Karpas-422 (cell line): Measurements from ENCODE around the gene TMEM42. TPM values are rescaled to one million over a fixed set of nuclear protein-coding genes. Genes with fewer than 3 reads are reported as not detected.
"Not testable (repeated sequence)": the region's sequence is repeated elsewhere in the genome, so short reads cannot be mapped to it uniquely, and the experiment has no call there.

Experiments used
- DNase-seq: peaks from one replicate; pipeline ENCODE4 v3.0.0-alpha.2; 2015
- H2AFZ ChIP-seq: fragments of 200-600 bp; sonication (generic); 2 replicates; pipeline ENCODE4 v1.6.1; 2014; ENCODE audit warnings: antibody characterized with exemption, low read length, mixed read lengths
- H3K27ac ChIP-seq: fragments of 200-600 bp; sonication (generic); 2 replicates; pipeline ENCODE4 v1.5.1; 2014; ENCODE audit warnings: mild to moderate bottlenecking, low read length, moderate library complexity
- H3K27me3 ChIP-seq: fragments of 200-600 bp; sonication (generic); 2 replicates; pipeline ENCODE4 v1.6.1; 2014; ENCODE audit warnings: low read length, mixed read lengths
- H3K36me3 ChIP-seq: fragments of 200-600 bp; sonication (generic); 2 replicates; pipeline ENCODE4 v1.6.1; 2014; ENCODE audit warnings: low read length, mixed read lengths; ENCODE audit not compliant: insufficient read depth
- H3K4me1 ChIP-seq: fragments of 200-600 bp; sonication (generic); 2 replicates; pipeline ENCODE4 v1.6.1; 2014; ENCODE audit warnings: mild to moderate bottlenecking, low read length, mixed read lengths
- H3K4me2 ChIP-seq: fragments of 200-600 bp; sonication (generic); 2 replicates; pipeline ENCODE4 v1.6.1; 2014; ENCODE audit warnings: low read length, low read depth, mild to moderate bottlenecking; ENCODE audit not compliant: poor library complexity, severe bottlenecking
- H3K4me3 ChIP-seq: fragments of 200-600 bp; sonication (generic); 2 replicates; pipeline ENCODE4 v1.5.1; 2014; ENCODE audit warnings: mild to moderate bottlenecking, antibody characterized with exemption, low read length, mixed read lengths
- H3K79me2 ChIP-seq: fragments of 200-600 bp; sonication (generic); 2 replicates; pipeline ENCODE4 v1.6.1; 2014; ENCODE audit warnings: mild to moderate bottlenecking, low read length, mixed read lengths
- H3K9ac ChIP-seq: fragments of 200-600 bp; sonication (generic); 2 replicates; pipeline ENCODE4 v1.6.0; 2014; ENCODE audit warnings: low read length
- H3K9me2 ChIP-seq: fragments of 200-600 bp; sonication (generic), shearing (Covaris generic); replicated peaks from 2 replicates; pipeline ENCODE4 v1.6.0; 2014; ENCODE audit warnings: mild to moderate bottlenecking, low read length, moderate library complexity; ENCODE audit not compliant: insufficient read depth
- H3K9me3 ChIP-seq: fragments of 300-700, 200-600 bp; sonication (generic); 2 replicates; pipeline ENCODE4 v1.6.1; 2014; ENCODE audit warnings: low read length, mixed read lengths
- H4K20me1 ChIP-seq: fragments of 200-600 bp; sonication (generic); 2 replicates; pipeline ENCODE4 v1.6.1; 2014; ENCODE audit warnings: mild to moderate bottlenecking, antibody characterized with exemption, low read length, low read depth; ENCODE audit not compliant: insufficient read depth
- total RNA-seq: library from RNA; depleted of rRNA; stranded (reverse); fragments of >200 nt; shearing (Covaris generic); gene quantifications from 2 replicates; pipeline ENCODE4 v1.2.3, GENCODE V29; 2014; ENCODE audit warnings: low replicate concordance

TMEM42 gene
- total RNA-seq, 1 experiment from 2014 or later = 19.2 TPM

- no peak overlapping the region for H3K4me2 ChIP-seq
- H3K4me3 ChIP-seq = no peak overlapping the region
- peaks cover 74% of the 10 kb centered on the region for H3K36me3 ChIP-seq
- no peaks in the 10 kb centered on the region for H3K79me2 ChIP-seq
- no peak for DNase-seq
- no peaks in the 10 kb centered on the region for H3K27me3 ChIP-seq
- peaks cover 14% of the 10 kb centered on the region for H3K9me3 ChIP-seq
- no peaks in the 10 kb centered on the region for H3K4me1 ChIP-seq
- H3K9me2 ChIP-seq = no peaks in the 10 kb centered on the region
- H3K9ac ChIP-seq = no peak overlapping the region
- H2AFZ ChIP-seq = no peak overlapping the region
- no peaks in the 10 kb centered on the region for H4K20me1 ChIP-seq
- no peak overlapping the region for H3K27ac ChIP-seq
Measured at GRCh38 chr3:44832965-44833364, 28.7 kb upstream of the TMEM42 start.

- no peak overlapping the region for H3K4me2 ChIP-seq
- H3K9me3 ChIP-seq = peaks cover 14% of the 10 kb centered on the region
- no peaks in the 10 kb centered on the region for H4K20me1 ChIP-seq
- H3K4me1 ChIP-seq = no peaks in the 10 kb centered on the region
- no peaks in the 10 kb centered on the region for H3K27me3 ChIP-seq
- no peak overlapping the region for H3K9ac ChIP-seq
- H3K4me3 ChIP-seq = no peak overlapping the region
- H3K9me2 ChIP-seq = no peaks in the 10 kb centered on the region
- H2AFZ ChIP-seq = no peak overlapping the region
- peaks cover 73% of the 10 kb centered on the region for H3K36me3 ChIP-seq
- H3K27ac ChIP-seq = no peak overlapping the region
- no peaks in the 10 kb centered on the region for H3K79me2 ChIP-seq
- DNase-seq = peak; percentile 27
Measured at GRCh38 chr3:44833394-44833793, 28.3 kb upstream of the TMEM42 start.

GRCh38 chr3:44835684-44836083, 26.0 kb upstream of the TMEM42 start:
- Histone ChIP-seq H3K9me2 (no peaks in the 10 kb centered on the region), H3K4me2 (no peak overlapping the region), H3K9me3 (peaks cover 14% of the 10 kb centered on the region), H3K79me2 (no peaks in the 10 kb centered on the region), H3K9ac (no peak overlapping the region), H3K4me1 (no peaks in the 10 kb centered on the region), H3K27ac (no peak overlapping the region), H3K27me3 (no peaks in the 10 kb centered on the region), H3K4me3 (no peak overlapping the region), H3K36me3 (peaks cover 70% of the 10 kb centered on the region), H2AFZ (no peak overlapping the region), H4K20me1 (no peaks in the 10 kb centered on the region)
- DNase-seq = peak; percentile 10

- Histone ChIP-seq H3K4me1 (no peaks in the 10 kb centered on the region), H3K4me3 (no peak overlapping the region), H3K79me2 (no peaks in the 10 kb centered on the region), H3K9ac (no peak overlapping the region), H3K9me2 (no peaks in the 10 kb centered on the region), H3K36me3 (peaks cover 64% of the 10 kb centered on the region), H3K27me3 (no peaks in the 10 kb centered on the region), H2AFZ (no peak overlapping the region), H3K27ac (no peak overlapping the region), H3K4me2 (no peak overlapping the region), H4K20me1 (no peaks in the 10 kb centered on the region), H3K9me3 (no peaks in the 10 kb centered on the region)
- DNase-seq = peak; percentile 16
Measured at GRCh38 chr3:44842376-44842775, 19.3 kb upstream of the TMEM42 start.

- Histone ChIP-seq H3K79me2 (no peaks in the 10 kb centered on the region), H3K4me3 (no peak overlapping the region), H3K27ac (no peak overlapping the region), H3K4me2 (no peak overlapping the region), H3K9me3 (no peaks in the 10 kb centered on the region), H3K36me3 (peaks cover 61% of the 10 kb centered on the region), H4K20me1 (no peaks in the 10 kb centered on the region), H3K27me3 (no peaks in the 10 kb centered on the region), H3K4me1 (peaks cover 9% of the 10 kb centered on the region; the same call in 1 of the 2 replicates), H3K9me2 (no peaks in the 10 kb centered on the region), H3K9ac (no peak overlapping the region), H2AFZ (no peak overlapping the region)
- DNase-seq = peak; percentile 25
Measured at GRCh38 chr3:44845528-44846520, 15.9 kb upstream of the TMEM42 start.

GRCh38 chr3:44848634-44849033, 13.1 kb upstream of the TMEM42 start:
- no peak for DNase-seq
- Histone ChIP-seq H4K20me1 (no peaks in the 10 kb centered on the region), H3K27me3 (no peaks in the 10 kb centered on the region), H3K36me3 (peaks cover 70% of the 10 kb centered on the region), H3K4me3 (no peak overlapping the region), H3K79me2 (no peaks in the 10 kb centered on the region), H3K4me2 (no peak overlapping the region), H3K4me1 (peaks cover 9% of the 10 kb centered on the region; the same call in 1 of the 2 replicates), H3K9me2 (no peaks in the 10 kb centered on the region), H3K9ac (no peak overlapping the region), H3K9me3 (peaks cover 6% of the 10 kb centered on the region; the same call in 1 of the 2 replicates), H3K27ac (peak overlapping the region; percentile 46; the same call in 1 of the 2 replicates), H2AFZ (no peak overlapping the region)

- not testable (repeated sequence) for H3K4me1 ChIP-seq, DNase-seq
Measured at GRCh38 chr3:44856663-44857062, 5.0 kb upstream of the TMEM42 start.

GRCh38 chr3:44860117-44860516, 1.6 kb upstream of the TMEM42 start:
- DNase-seq = no peak
- Histone ChIP-seq H3K36me3 (peaks cover 6% of the 10 kb centered on the region; the same call in 1 of the 2 replicates), H4K20me1 (no peaks in the 10 kb centered on the region), H3K9ac (no peak overlapping the region), H3K9me3 (no peaks in the 10 kb centered on the region), H3K9me2 (no peaks in the 10 kb centered on the region), H3K27me3 (no peaks in the 10 kb centered on the region), H3K79me2 (peaks cover 14% of the 10 kb centered on the region), H3K4me3 (no peak overlapping the region), H3K4me1 (peaks cover 15% of the 10 kb centered on the region), H3K4me2 (no peak overlapping the region), H2AFZ (no peak overlapping the region), H3K27ac (no peak overlapping the region)

More at GRCh38 chr3:44856663-44857062, 5.0 kb upstream of the TMEM42 start:
- H3K9me3 ChIP-seq, H3K4me2 ChIP-seq, H3K79me2 ChIP-seq, H3K27me3 ChIP-seq, H3K27ac ChIP-seq, H3K9me2 ChIP-seq, H3K9ac ChIP-seq, H2AFZ ChIP-seq, H4K20me1 ChIP-seq, H3K4me3 ChIP-seq: not testable (repeated sequence)
- H3K36me3 ChIP-seq = peaks cover 39% of the 10 kb centered on the region
